GM20431 (cell line): ENCODE measurements around the gene TRIM66.
"Not testable (repeated sequence)": the region's sequence is repeated elsewhere in the genome, so short reads cannot be mapped to it uniquely, and the experiment has no call there.

Experiments used
- in situ Hi-C: fragments of 300-500 bp; cut with MseI, MboI; formaldehyde crosslinking; loops from one replicate; pipeline ENCODE4 v1.15.0; 2020; ENCODE audit warnings: low sequenced_read_pairs; ENCODE audit not compliant: unreplicated experiment

The TRIM66 gene

GRCh38 chr11:8670081-8670480, 12.4 kb downstream of the TRIM66 start:
- in situ Hi-C loops = not testable (repeated sequence)

- in situ Hi-C loops = no loop called here
Measured at GRCh38 chr11:8665222-8665621, 17.2 kb downstream of the TRIM66 start.

GRCh38 chr11:8661001-8661795, 21.3 kb downstream of the TRIM66 start:
- in situ Hi-C loops = no loop called here

GRCh38 chr11:8658321-8659057, 24.0 kb downstream of the TRIM66 start:
- in situ Hi-C loops = no loop called here

- in situ Hi-C loops = no loop called here
Measured at GRCh38 chr11:8656291-8656690, 26.2 kb downstream of the TRIM66 start.

- in situ Hi-C loops = no loop called here
Measured at GRCh38 chr11:8654503-8654902, 28.0 kb downstream of the TRIM66 start.

- in situ Hi-C loops = no loop called here
Measured at GRCh38 chr11:8652140-8652539, 30.3 kb downstream of the TRIM66 start.

GRCh38 chr11:8650401-8650990, 32.0 kb downstream of the TRIM66 start:
- in situ Hi-C loops = no loop called here

GRCh38 chr11:8649361-8649760, 33.1 kb downstream of the TRIM66 start:
- in situ Hi-C loops = no loop called here

- in situ Hi-C loops = no loop called here
Measured at GRCh38 chr11:8646873-8647272, 35.6 kb downstream of the TRIM66 start.

- in situ Hi-C loops = no loop called here
Measured at GRCh38 chr11:8642196-8642841, 40.1 kb downstream of the TRIM66 start.

- in situ Hi-C loops = no loop called here
Measured at GRCh38 chr11:8641332-8641731, 41.1 kb downstream of the TRIM66 start.

GRCh38 chr11:8640267-8640906, 42.1 kb downstream of the TRIM66 start:
- in situ Hi-C loops = no loop called here

- in situ Hi-C loops = no loop called here
Measured at GRCh38 chr11:8639655-8640054, 42.8 kb downstream of the TRIM66 start.

GRCh38 chr11:8638300-8638699, 44.2 kb downstream of the TRIM66 start:
- in situ Hi-C loops = no loop called here

- in situ Hi-C loops = no loop called here
Measured at GRCh38 chr11:8636127-8636526, 46.3 kb downstream of the TRIM66 start.

GRCh38 chr11:8634498-8634897, 48.0 kb downstream of the TRIM66 start:
- in situ Hi-C loops = no loop called here

- in situ Hi-C loops = no loop called here
Measured at GRCh38 chr11:8631395-8632118, 50.9 kb downstream of the TRIM66 start.

- in situ Hi-C loops = no loop called here
Measured at GRCh38 chr11:8624698-8625097, 57.8 kb downstream of the TRIM66 start.

- in situ Hi-C loops = no loop called here
Measured at GRCh38 chr11:8621147-8621546, 61.3 kb downstream of the TRIM66 start.
